SU-DHL-6 (cell line): ENCODE measurements around the gene NPIPA3.
"Not testable (repeated sequence)": the region's sequence is repeated elsewhere in the genome, so short reads cannot be mapped to it uniquely, and the experiment has no call there.

Experiments used
- CTCF ChIP-seq: fragments of 200-600 bp; sonication (generic); IDR thresholded peaks from one replicate; pipeline ENCODE4 v1.5.1; 2017; ENCODE audit warnings: antibody characterized with exemption, mild to moderate bottlenecking, low read length, moderate library complexity; ENCODE audit not compliant: insufficient read depth, poor library complexity, severe bottlenecking
- EZH2phosphoT487 ChIP-seq: fragments of 200-600 bp; sonication (generic), shearing (Covaris generic); conservative IDR thresholded peaks from 2 replicates; pipeline ENCODE4 v1.6.1; 2018; ENCODE audit warnings: mild to moderate bottlenecking, antibody characterized with exemption, low read length, moderate library complexity, mixed read lengths

- TF ChIP-seq CTCF, EZH2phosphoT487: not testable (repeated sequence)
These were observed 72.4 kb downstream of the NPIPA3 start for GRCh38 chr16:14775624-14776023.
